Inflammatory macrophage treated with lipopolysaccharide for 4 hours (primary cell): ENCODE results near the gene MYH11.
"Not testable (repeated sequence)": the region's sequence is repeated elsewhere in the genome, so short reads cannot be mapped to it uniquely, and the experiment has no call there.

Experiments used
- DNase-seq: peaks from one replicate; pipeline ENCODE4 v3.0.0-alpha.2; 2020

Gene MYH11

DNA sequence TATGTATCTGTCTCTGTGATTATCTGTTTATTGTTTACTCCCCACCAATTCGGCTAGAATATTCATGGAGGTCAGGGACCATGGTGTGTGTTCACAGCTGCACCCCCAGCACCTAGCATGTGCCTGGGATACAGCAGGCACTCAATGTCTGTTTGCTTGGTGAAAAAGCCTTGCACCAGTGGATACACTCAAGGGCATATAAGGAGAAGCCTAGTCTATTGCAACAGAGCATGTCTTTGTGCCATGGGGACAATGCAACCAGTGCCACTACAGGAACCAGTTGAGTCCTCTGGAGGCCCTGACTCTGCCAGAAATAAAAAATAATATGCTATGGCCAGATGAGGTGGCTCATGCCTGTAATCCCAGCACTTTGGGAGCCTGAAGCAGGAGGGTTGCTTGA is 113.2 kb downstream of the MYH11 start:
- no peak for DNase-seq

DNA sequence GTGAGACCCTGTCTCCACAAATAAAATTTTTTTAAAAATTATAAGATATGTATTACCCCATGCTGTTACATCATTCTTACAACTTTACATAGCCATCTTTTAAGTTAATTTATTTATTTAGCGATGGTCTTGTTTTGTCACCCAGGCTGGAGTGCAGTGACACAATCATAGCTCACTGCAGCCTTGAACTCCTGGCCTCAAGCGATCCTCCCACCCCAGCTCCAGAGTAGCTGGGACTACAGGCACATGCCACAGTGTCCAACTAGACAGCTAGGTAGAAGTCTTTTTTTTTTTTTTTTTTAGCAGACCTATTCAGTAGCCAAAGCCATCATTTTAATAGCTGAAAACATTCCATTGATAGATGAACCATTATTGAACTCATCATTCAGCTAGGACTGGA is 114.1 kb downstream of the MYH11 start:
- no peak for DNase-seq

DNA sequence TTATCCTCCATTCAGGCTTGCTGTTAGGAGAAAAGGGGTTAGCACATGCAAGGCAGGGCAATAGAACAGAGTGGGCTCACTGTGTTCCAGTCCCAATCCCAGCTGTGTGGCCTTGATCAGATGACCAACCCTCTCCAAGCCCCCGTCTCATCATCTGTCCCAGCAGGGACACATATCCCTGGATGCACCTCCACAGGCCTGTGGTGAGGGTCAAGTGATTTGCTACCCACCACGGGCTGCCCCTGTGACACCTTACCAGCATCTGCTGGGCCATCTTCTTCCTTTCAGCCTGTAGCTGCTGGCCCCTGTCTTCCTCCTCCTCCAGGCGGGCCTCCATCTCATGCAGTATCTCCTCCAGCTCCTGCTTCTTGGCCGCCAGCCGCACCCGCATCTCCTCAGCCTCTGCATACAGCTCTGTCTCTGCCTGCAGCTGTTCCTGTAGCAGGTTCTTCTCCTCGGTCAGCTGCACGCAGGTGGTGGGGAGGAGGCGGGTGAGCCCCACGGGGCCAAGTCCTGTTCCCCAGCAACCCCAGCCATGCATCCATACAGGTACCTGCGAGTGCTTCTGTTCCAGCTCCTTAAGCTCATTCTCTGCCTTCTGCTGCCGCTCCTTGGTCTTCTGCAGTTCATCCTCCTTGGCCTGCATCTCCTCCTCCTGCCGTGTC is 115.5 kb downstream of the MYH11 start:
- no peak for DNase-seq

DNA sequence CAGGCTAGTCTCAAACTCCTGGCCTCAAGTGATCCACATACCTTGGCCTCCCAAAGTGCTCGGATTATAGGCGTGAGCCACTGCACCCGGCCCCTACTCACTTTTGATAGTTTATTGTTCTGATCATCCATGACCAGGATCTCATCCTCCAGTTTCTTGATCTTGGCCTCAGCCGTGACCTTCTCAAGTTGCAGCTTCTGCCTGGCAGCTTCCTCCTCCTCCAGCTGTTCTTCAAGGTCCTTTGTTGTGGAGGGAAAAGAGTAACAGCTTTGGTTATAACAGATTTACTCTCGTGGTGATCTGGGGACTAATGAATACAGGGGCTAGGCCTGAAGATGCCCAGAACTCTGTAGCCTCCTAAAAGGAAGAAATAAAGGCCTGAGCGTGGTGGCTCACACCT is 116.9 kb downstream of the MYH11 start:
- DNase-seq, result no peak

DNA sequence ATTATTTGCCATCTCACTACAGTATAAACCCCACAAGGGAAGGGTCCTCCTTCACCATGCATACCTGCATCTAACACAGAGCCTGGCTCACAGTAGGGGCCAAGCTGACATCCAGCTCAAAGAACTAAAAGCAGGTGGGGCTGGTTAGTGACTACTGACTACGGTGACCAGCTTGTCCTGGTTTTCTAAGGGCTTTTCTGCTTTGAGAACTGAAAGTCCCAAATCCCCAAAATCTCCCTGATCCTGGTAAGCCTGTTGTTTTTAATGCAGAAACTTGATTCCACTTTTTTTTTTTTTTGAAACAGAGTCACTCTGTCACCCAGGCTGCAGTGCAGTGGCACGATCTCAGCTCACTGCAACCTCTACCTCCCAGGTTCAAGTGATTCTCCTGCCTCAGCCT is 117.4 kb downstream of the MYH11 start:
- no peak for DNase-seq

DNA sequence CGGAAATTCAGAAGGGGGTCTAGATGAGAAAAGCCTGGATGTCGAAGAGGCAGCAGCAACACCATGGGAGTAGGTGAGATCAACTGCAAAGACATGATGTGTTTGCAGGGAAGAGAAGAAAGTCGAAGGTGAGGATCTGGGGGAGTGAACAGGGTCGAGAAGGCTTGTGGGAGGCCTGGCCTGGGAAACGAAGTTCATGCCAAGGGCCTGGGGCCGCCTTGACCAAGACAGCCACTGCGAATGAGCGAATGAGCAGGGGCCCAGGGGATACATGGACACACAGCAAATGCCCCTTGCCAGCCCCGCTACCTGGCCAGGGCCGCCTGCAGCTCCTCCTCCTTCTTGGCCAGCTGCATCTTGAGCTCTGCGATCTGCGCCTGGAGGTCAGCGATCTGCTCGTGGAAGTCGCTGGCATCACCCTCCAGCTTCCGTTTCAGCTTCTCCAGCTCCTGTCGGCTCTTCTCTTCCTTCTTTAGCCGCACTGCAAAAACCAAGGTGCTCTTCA is 119.6 kb downstream of the MYH11 start:
- no peak for DNase-seq

DNA sequence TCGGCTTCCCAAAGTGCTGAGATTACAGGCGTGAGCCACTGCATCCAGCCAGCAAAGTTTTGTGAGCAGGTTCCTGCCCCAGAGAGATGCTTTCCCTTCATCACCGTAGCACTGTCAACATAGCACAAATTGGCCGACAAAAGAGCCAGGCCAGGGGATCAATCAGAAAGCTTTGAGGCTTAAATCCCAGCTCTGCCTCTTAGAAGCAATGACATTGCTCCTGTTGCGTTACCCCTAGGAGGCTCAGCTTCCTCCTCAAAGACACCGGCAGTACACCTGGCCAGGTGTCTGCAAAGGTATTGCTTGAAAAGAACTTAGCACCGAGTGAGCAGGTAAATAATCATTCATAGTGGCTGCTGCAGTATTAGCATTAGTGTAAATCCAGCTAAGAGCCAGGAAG is 120.3 kb downstream of the MYH11 start:
- no peak for DNase-seq

DNA sequence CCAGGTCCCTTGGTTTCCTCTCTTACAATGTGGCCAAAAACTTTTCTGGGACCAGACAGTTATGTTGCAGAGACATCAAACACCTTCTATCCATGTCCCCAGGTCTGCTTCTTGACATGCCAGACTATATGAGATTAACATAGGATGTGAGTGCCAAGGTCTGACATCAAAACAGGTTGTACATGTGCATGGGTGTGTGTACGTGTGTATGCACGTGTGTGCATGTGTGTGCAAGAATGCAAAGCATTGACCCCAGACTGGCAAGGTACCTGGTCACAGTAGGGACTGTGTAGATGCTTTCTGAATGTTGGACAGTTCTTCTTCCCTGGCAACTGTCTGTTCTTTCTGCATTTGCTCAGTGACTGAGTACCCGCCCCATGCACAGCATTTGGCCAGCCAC is 121.2 kb downstream of the MYH11 start:
- no peak for DNase-seq

DNA sequence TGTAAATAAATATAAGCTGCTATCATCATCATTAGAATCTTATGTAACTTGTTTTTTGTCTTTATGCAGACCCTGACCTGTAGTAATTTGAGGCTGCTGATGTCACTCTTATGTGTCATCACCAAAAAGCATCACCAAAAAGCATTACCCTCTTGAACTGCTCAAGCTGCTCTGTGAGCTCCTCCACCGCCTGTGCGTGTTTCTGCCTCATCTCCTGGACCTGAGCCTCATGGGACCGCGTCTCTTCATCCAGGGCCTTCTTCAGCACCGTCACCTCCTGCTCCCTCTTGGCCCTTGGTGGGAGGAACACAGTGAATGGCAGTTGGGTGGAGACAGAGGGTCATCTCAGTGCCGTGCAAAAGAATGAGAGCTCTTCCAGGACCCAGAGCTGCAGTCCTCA is 124.4 kb downstream of the MYH11 start:
- DNase-seq, result no peak

DNA sequence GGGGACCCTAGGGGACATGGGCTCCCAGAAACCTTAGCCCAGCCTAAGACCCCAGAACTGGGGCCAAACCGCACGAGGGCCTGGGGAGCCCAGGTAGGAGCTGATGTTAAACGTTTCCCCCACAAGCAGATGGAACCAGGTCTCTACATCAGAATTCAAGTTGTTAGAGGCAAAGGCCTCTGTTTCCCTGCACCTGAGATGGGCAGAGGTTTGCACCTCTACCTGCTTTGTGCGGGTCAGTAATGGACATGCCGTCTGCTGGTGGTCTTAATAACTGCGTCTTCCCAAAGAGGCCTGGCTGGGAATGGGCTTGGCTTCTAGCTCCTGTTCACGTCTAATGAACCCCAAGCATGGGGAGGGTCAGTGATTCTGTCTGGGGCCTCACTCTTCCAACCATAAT is 127.7 kb downstream of the MYH11 start:
- DNase-seq, result no peak

DNA sequence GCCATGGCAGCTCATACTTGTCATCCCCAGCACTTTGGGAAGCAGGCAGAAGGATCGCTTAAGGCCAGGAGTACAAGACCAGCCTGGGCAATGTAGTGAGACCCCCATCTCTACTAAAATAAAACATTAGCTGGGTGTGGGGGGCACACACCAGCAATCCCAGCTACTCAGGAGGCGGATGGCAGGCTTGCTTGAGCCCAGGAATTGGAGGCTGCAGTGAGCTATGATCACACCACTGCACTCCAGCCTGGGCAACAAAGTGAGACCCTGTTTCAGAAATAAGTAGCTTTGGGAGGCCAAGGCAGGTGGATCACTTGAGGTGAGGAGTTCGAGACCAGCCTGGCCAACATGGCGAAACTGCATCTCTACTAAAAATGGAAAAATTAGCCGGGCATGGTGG is 129.1 kb downstream of the MYH11 start:
- not testable (repeated sequence) for DNase-seq

DNA sequence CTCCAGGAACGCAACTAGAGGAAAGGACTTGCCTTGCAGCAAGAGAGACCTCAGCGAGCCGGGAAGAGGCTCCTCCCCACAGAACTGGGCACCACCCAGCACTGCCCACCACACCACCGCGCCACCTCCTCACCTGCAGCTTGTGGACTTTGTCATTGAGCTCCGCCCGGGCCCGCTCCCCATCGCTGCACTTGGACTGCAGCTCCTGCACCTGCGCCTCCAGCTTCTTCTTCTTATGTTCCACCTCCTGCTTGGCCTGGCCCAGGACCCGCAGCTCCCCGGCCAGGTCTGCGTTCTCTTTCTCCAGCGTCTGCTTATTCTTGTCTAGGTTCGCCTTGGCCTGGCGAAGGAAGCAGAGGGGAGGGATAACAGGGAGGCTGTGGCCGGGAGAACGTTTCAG is 130.1 kb downstream of the MYH11 start:
- no peak for DNase-seq

DNA sequence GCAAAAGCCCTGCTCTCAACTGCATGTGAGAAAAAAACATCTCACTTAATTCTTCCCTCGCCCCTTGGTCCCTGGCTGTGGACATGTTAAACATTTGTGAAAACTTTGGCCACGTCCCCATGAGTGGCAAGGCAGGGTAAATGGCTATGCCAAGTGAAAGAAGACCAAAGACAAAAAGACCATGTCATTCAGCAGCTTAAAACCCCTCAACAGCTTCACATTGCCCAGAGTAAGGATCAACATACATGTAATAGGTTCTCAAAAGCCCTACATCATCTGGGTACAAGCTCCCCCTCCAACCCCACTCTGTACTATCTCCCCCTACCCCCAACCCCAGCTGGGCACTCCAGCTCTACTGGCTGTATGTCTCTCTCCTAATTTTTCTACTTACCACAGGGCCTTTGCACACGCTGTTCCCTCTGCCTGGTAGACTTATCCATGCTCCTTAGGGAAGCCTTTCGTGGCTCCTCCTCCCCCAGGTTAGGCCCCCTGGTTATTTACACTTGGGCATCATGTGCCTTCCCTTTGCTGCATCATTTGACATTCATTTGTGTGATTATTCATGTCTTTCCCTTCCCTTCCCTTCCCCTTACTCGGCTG is 131.1 kb downstream of the MYH11 start:
- DNase-seq, result no peak

DNA sequence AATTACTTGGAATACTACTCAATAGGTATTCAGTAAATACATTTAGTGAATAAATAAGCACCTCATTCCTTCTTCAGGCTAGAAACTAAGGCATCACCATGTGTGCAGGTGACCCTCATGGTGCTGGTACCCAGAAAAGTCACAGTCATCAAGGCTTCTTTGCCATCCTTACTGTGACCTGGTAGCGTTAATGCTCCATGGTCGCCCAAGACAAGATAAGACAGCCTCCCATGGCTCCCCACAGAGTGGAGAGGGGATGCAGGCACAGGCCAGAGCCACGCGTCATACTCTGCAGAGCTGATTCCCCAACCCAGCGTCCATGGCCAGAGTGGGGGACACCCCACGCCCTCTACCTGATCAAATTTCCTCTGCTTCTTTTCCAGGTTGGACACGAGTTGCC is 133.0 kb downstream of the MYH11 start:
- DNase-seq, result no peak

DNA sequence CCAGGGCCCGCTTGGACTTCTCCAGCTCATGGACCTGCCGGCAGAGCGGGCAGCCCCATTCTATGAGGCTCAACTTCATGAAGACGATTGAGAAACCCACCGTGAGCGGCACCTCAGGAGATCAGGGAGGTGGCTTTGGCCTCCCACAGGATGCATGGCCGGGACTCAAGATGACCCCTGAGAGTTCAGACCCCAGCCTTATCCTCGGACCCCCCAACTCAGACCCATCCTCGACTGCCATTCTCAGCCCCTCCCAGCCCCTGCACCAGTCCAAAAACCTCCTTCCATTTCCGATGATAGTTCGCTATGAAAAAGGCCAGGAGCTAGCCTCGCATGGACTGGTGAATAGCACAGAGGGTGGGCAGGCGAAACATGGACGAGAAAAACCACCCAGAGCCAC is 135.8 kb downstream of the MYH11 start:
- no peak for DNase-seq

DNA sequence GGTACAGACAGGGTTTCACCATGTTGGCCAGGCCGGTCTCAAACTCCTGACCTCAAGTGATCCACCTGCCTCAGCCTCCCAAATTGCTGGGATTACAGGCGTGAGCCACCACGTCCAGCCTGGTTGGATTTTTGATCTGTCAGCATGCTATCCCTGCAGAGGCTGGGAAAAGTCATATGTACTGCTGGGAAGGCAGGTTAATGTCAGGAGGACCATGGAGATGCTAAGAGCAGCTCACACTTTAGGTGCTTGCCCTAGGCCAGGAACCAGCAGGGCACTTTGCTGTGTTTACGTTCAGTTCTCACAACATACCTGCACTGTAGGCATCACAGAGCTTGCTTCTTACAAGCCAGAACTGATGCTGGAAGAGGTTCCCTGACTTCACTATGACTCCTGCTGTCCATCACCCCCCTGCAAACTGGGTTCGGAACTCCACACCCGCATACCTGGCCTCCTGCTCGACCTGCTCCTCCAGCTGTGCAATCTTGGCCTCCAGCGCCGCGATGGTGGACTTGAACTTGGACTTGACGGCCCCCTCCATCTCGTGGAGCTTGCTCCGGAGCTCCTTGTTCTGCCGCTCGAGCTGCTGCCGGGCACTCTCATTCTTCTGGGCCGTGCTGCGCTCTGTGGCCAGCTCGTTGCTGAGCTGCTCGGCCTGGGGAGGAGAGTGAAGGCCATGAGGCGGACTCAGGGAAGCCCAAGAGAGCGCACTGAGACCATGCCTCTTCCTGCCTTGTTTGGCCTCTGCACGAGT is 140.0 kb downstream of the MYH11 start:
- DNase-seq, result no peak

DNA sequence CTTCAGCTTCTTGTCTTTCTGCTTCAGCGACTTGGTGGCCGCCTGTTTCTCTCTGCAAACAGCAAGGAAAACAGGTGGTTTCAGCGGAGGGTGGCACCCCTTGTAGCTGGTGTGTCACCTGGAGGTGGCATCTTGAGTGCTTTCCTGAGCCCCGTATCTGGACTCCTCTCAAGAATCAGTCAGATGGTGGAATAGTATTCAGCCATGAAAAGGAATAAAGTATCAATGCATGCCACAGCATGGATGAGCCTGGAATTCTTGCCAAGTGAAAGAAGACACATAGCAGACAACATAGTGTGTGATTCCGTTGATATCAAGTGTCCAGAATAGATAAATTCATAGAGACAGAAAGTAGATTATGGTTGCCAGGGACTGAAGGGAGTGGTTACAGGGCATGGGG is 141.6 kb downstream of the MYH11 start:
- no peak for DNase-seq

DNA sequence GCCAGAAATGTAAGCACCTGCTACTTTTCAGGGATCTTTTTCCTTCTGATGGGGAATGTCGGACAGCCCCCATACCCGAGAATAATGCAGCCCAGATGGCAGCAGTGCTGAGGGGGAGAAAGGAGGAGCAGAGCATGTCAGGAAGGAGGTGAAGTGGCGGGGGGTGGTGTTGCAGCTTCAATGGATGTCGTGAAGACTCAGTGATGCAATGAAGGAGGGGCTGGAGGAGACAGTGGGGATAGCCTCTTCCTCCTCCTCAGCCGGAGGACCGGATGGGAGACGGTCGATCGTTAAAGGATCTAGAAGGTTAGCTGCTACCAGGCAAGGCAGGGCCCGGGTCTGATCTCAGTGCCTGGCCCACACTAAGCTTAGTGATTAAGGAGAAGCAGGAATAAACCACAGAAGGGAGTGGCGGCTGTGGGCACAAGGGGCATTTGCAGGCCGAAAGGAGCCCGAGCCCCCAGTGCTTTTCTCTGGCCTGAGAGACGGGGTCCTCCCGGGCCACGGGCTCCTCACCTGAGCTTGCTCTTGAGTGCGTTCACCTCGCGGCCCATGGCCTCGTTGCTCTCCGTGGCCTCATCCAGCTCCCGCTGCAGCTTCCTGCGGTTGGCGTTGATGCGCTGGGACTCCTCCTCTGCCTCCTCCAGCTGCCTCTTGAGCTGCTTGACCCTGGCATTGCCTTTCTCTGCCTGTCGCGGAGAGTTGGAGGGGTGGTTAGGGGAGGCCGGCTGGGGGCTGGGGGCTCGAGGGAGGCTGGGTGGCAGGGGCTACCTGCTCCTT is 142.2 kb downstream of the MYH11 start:
- no peak for DNase-seq

DNA sequence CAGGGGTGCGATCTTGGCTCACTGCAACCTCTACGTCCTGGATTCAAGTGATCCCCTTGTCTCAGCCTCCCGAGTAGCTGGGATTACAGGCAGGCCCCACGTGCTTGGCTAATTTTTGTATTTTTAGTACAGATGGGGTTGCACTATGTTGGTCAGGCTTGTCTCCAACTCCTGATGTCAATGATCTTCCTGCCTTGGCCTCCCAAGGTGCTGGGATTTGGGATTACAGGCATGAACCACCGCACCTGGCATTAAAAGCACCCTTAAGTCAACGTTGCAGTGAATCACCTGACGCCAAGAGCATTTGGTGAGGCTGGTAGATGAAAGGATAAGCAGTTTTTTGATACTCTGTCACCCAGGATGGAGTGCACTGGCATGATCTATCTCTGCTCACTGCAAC is 147.8 kb downstream of the MYH11 start:
- no peak for DNase-seq

DNA sequence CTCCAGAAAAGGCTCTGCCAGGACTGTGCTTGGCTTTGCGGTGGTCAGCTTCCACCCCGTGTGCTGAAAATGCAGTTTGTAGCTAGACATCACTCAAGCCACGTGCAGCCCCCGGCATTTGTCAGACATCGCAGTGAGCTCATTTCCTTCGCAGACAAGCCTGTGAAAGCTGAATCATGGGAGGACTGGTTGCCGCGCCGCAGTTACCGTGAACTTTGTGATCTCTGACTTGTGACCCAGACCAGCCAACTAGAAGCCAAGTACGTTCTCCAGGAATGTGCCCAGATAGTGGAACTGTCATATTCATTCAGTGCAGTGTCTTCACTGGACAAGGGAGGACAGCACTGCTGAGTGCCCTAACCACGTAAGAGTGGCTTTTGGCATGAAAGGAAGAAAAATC is 148.7 kb downstream of the MYH11 start:
- no peak for DNase-seq

DNA sequence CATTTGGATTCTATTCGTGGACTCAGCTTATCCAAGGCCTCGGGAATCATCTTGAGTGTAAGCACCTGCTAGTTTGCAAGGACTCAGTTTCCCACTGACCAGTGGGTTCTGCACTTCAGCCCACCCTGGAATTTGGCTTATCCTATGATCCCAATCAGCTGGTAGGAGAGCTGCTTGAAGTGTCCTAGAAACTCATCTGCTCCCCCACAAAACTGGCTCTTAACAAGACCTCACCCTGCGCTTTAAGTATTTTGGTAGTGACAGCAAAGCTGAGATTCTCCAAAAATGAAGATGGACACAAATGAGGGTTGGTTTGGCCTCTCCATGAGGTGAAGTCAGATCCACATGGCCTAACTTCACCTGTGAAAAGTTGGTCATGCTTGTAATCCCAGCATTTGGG is 149.5 kb downstream of the MYH11 start:
- DNase-seq, result no peak

DNA sequence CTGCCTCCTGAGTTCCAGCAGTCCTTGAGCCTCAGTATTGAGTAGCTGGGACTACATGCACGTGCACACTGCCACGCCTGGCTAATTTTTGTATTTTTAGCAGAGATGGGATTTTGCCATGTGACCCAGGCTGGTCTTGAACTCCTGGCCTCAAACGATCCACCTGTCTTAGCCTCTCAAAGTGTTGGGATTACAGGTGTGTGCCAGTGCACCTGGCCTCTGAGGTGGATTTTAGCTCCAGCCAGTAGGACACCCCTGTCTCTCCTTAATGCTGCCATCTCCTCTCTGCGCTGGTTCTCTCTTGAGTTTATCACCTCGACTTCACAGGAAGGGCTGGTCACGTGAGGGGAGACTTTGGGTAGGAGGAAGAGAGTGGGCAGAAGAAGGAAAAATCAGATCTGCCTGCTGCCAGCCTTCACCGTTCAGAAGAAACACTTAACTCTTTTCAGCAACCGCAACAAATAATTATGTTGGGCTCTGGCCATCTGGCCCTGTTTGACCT is 151.7 kb downstream of the MYH11 start:
- no peak for DNase-seq

DNA sequence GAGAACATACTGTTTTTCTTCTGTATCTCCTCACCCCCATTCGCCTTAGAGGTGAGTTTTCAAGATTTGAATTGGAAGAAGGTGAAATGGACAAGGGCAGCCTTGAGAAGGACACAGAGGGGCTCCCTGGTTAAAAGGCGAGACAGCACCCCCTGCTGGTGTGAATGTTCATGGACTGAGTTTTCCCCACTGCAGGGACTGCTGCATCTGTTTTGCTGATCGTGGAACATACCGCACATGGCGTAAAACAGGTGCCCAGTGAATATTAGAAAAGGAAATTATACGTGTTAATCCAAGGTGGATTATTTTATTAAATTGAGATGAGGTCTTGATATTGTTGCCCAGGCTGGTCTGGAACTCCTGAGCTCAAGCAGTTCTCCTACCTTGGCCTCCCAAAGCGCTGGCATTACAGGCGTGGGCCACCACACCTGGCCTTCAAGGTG is 152.3 kb downstream of the MYH11 start:
- peak; percentile 61 for DNase-seq
